Mesodermal cell (in vitro differentiated cells): ENCODE measurements around the gene RAB31.

Experiments
- H3K27ac ChIP-seq: 2 replicates; pipeline ENCODE4 v1.7.0; 2013; ENCODE audit warnings: mild to moderate bottlenecking, low read depth, low read length, moderate library complexity; ENCODE audit not compliant: severe bottlenecking
- H3K36me3 ChIP-seq: 2 replicates; pipeline ENCODE4 v1.7.1; 2013; ENCODE audit warnings: mild to moderate bottlenecking, low read length, moderate library complexity; ENCODE audit not compliant: control insufficient read depth, insufficient read depth
- H3K4me1 ChIP-seq: one replicate; pipeline ENCODE4 v1.7.1; 2013; ENCODE audit warnings: mild to moderate bottlenecking, low read length; ENCODE audit not compliant: insufficient read depth, control insufficient read depth, poor library complexity, severe bottlenecking
- H3K4me3 ChIP-seq: 2 replicates; pipeline ENCODE4 v1.7.0; 2013; ENCODE audit warnings: low read length, control low read depth, mild to moderate bottlenecking; ENCODE audit not compliant: insufficient read depth, poor library complexity, severe bottlenecking; ENCODE audit errors: extremely low read depth
- H3K9me3 ChIP-seq: 2 replicates; pipeline ENCODE4 v1.7.1; 2013; ENCODE audit warnings: mild to moderate bottlenecking, low read length, moderate library complexity; ENCODE audit not compliant: control insufficient read depth
- WGBS, 2 experiments: methylation state at CpG; one replicate each; pipeline ENCODE4 v1.1.5; 2013; ENCODE audit warnings: missing lambda C conversion rate in 2 of 2; ENCODE audit not compliant: insufficient coverage in 2 of 2; 5-methylcytosine and 5-hydroxymethylcytosine counted together

Gene RAB31

GRCh38 chr18:9820127-9820526 is 112.0 kb downstream of the RAB31 start:
- peaks cover 4% of the 10 kb centered on the region for H3K9me3 ChIP-seq
- no peak overlapping the region for H3K4me3 ChIP-seq
- peaks cover 51% of the 10 kb centered on the region for H3K36me3 ChIP-seq
- peaks cover 8% of the 10 kb centered on the region for H3K4me1 ChIP-seq
- H3K27ac ChIP-seq = no peak overlapping the region

GRCh38 chr18:9820719-9821118 is 112.6 kb downstream of the RAB31 start:
- no peak overlapping the region for H3K4me3 ChIP-seq

GRCh38 chr18:9822587-9823185 is 114.6 kb downstream of the RAB31 start:
- WGBS, 2 experiments = 91 to 94% methylated on average over 6 to 9 of the region's 11 CpGs
- Histone ChIP-seq H3K9me3 (peaks cover 4% of the 10 kb centered on the region), H3K27ac (no peak overlapping the region)

More at GRCh38 chr18:9820719-9821118, 112.6 kb downstream of the RAB31 start:
- WGBS, 2 experiments = no CpG with 5 or more reads among the region's 4 CpGs
- peaks cover 4% of the 10 kb centered on the region for H3K9me3 ChIP-seq
- H3K27ac ChIP-seq = no peak overlapping the region
- peaks cover 10% of the 10 kb centered on the region for H3K4me1 ChIP-seq
- peaks cover 50% of the 10 kb centered on the region for H3K36me3 ChIP-seq

GRCh38 chr18:9823805-9824473 is 115.8 kb downstream of the RAB31 start:
- Histone ChIP-seq H3K4me1 (peaks cover 25% of the 10 kb centered on the region), H3K4me3 (no peak overlapping the region), H3K9me3 (no peaks in the 10 kb centered on the region), H3K36me3 (peaks cover 34% of the 10 kb centered on the region), H3K27ac (no peak overlapping the region)
- WGBS, 2 experiments = 100% methylated on average over 4 of the region's 4 CpGs

More at GRCh38 chr18:9822587-9823185, 114.6 kb downstream of the RAB31 start:
- H3K4me3 ChIP-seq = no peak overlapping the region
- H3K4me1 ChIP-seq = peaks cover 20% of the 10 kb centered on the region
- H3K36me3 ChIP-seq = peaks cover 43% of the 10 kb centered on the region

- no peak overlapping the region for H3K27ac ChIP-seq
- peaks cover 25% of the 10 kb centered on the region for H3K4me1 ChIP-seq
- no peaks in the 10 kb centered on the region for H3K9me3 ChIP-seq
- H3K4me3 ChIP-seq = no peak overlapping the region
- peaks cover 32% of the 10 kb centered on the region for H3K36me3 ChIP-seq
- 100% methylated on average over 2 of the region's 3 CpGs for WGBS, 2 experiments
These were observed 116.4 kb downstream of the RAB31 start for GRCh38 chr18:9824474-9824832.

- H3K36me3 ChIP-seq = peaks cover 32% of the 10 kb centered on the region
- no peak overlapping the region for H3K27ac ChIP-seq
- WGBS, 2 experiments = 100% methylated on average over 1 of the region's 3 CpGs
- H3K4me3 ChIP-seq = no peak overlapping the region
- H3K4me1 ChIP-seq = peaks cover 25% of the 10 kb centered on the region
- H3K9me3 ChIP-seq = no peaks in the 10 kb centered on the region
These were observed 116.9 kb downstream of the RAB31 start for GRCh38 chr18:9824952-9825371.

GRCh38 chr18:9825571-9826073 is 117.5 kb downstream of the RAB31 start:
- Histone ChIP-seq H3K9me3 (no peaks in the 10 kb centered on the region), H3K27ac (no peak overlapping the region), H3K36me3 (peaks cover 32% of the 10 kb centered on the region), H3K4me1 (peaks cover 25% of the 10 kb centered on the region), H3K4me3 (no peak overlapping the region)
- 92 to 100% methylated on average over 5 of the region's 6 CpGs for WGBS, 2 experiments

GRCh38 chr18:9826685-9827084 is 118.6 kb downstream of the RAB31 start:
- Histone ChIP-seq H3K4me3 (no peak overlapping the region), H3K27ac (no peak overlapping the region), H3K9me3 (no peaks in the 10 kb centered on the region), H3K36me3 (peaks cover 40% of the 10 kb centered on the region), H3K4me1 (peaks cover 25% of the 10 kb centered on the region)
- WGBS, 2 experiments = 93 to 100% methylated on average over 2 to 3 of the region's 4 CpGs

GRCh38 chr18:9827211-9827792 is 119.2 kb downstream of the RAB31 start:
- no peaks in the 10 kb centered on the region for H3K9me3 ChIP-seq
- H3K4me3 ChIP-seq = no peak overlapping the region
- H3K4me1 ChIP-seq = peaks cover 25% of the 10 kb centered on the region
- H3K27ac ChIP-seq = no peak overlapping the region
- WGBS, 2 experiments = 90 to 95% methylated on average over 2 to 5 of the region's 7 CpGs
- peaks cover 47% of the 10 kb centered on the region for H3K36me3 ChIP-seq

- no peak overlapping the region for H3K4me3 ChIP-seq
- WGBS, 2 experiments = 89% methylated on average over 13 to 14 of the region's 14 CpGs
These were observed 119.8 kb downstream of the RAB31 start for GRCh38 chr18:9827793-9828505.

More at GRCh38 chr18:9827793-9828505, 119.8 kb downstream of the RAB31 start:
- peaks cover 51% of the 10 kb centered on the region for H3K36me3 ChIP-seq
- H3K4me1 ChIP-seq = peaks cover 25% of the 10 kb centered on the region
- no peaks in the 10 kb centered on the region for H3K9me3 ChIP-seq
- H3K27ac ChIP-seq = no peak overlapping the region
